NCI-H1436 treated with DMSO at 0.1 percent for 48 hours (cell line): ENCODE measurements around the gene LHX6.

Source experiments
- DNase-seq: peaks from one replicate; lab custom pipeline; 2025; lab: John Stamatoyannopoulos, UW

LHX6 gene

DNA sequence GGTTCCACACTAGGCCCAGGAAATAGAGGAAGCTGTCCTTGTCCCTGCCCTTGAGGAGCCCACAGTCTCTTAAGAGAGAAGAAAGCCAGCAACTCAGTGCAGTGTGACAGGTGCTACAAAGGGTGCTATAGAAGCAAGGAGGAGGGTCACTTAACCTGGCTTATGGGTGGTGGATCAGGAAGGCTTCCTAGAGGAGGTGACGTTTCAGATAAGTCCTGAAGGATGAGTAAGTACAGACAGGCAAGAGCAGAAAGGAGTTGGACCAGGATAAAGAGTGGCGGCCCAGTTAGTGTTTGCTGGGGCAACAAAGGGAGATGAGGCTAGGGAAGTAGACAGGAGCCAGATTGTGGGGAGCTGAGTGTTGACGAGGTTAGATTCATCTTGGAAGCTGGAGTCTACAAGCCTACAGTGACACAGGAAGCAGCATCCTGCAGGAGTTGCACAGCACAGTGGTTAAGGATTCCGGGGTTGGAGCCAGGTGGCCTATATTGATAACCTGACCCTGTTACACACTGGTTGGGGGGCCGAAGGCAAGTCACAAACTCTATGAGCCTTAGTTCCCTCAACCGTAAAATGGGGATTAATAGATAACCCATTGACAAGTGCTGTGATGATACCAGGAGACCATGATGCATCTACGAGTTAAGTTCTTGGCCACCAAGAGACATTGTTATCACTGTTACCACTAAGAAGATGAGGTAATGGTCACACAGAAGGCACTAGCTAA, 5.4 kb upstream of the LHX6 start:
- DNase-seq: no peak

DNA sequence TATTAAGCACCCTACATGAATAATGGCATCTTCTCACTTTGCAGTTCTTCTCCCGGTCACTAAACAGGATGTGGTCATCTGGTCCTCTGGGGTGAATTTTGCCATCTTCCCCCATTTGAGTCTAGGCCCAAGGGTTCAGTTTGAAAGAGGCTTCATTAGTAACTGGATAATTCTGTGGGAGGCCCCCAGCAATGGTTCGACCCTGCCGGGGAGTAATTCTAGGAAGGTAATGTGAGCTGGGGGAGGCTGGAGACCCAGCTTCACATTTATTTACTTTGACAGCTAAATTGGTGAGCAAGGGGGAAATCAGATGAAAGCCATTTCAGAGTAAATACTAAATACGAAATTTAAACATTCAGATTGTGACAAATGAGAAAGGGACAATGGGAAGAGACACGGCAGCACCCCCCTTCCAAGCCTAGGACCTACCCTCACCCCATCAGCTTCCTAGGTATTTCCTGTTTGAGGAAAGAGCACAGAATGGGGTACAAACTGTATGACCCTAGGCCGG, 4.1 kb upstream of the LHX6 start:
- no peak for DNase-seq

DNA sequence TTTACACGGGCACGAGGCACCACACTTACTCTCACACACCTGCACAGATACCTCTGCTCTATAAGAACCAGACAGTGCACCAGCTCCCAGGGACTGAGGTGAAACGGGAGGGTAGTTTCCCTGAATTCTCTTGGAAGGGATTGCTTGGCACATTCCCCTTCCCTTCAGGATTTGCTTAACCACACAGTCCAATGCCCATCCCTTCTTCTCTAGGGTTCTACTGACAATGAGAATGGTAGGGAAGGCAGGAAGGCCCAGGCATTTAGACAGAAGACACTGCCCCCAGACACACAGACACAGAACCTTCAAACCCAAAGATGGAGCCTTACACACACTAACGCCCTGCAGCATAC, 704 bp upstream of the LHX6 start:
- DNase-seq: no peak

- no peak for DNase-seq
Observed at GRCh38 chr9:122228191-122228567, 578 bp downstream of the LHX6 start.

DNA sequence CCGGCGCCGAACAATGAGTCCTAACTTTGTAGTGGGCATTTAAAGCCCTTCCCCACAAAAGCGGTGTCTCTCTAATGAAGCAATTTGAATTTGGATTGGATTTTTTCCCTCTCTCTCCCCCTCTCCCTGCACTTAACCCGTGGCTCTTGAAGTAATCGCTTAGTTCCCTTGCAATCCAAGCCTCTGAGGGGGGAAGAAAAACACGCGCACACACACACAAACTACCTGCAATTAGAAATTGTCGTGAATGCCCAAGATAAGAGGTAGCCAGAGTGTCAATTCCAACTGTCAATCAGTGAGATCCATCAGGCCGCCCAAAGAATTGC, 1.2 kb downstream of the LHX6 start:
- peak; percentile 47 for DNase-seq

DNA sequence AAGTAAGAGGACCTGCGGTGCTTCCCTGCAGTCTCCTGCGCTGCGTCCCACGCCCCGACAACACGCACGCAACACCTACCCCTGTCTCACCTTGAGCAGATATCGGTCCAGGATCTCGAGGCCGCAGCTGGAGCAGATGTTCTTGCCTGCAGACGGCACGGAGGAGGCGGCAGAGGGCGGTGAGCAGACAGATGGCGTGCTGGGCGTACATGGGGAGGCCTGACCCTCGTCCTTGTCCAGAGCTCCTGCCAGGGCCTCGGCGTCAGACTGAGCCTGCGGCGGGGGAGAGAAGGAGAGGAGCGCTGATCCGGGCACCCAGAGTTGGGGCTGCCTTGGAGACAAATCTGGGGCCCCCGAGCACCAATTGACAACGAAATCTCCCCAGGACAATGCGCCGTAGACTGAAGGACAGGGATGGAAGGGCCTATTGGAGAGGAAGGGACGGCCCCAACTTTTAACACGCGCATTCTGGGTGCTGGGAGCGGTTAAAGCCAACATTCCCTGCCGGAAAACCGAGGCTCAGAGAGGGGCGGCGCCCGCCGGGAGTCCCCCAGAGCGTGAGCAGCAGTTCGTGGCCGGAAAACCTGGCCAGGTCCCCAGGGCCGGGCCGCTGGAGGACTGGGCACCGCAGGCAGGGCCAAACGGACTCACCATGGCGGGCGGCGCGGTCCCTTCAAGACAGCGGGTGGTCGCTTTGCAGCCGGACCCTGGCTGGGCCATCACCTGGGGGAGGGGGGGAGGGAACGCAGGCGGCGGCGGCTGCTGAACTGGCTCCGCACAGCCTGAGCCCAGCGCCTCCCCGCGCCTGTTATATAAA, 1.8 kb downstream of the LHX6 start:
- DNase-seq: no peak

- no peak for DNase-seq
Observed at GRCh38 chr9:122226142-122226757, 2.5 kb downstream of the LHX6 start.

- DNase-seq: no peak
Observed at GRCh38 chr9:122225312-122226141, 3.2 kb downstream of the LHX6 start.

GRCh38 chr9:122223435-122223834, 5.3 kb downstream of the LHX6 start:
- no peak for DNase-seq

DNA sequence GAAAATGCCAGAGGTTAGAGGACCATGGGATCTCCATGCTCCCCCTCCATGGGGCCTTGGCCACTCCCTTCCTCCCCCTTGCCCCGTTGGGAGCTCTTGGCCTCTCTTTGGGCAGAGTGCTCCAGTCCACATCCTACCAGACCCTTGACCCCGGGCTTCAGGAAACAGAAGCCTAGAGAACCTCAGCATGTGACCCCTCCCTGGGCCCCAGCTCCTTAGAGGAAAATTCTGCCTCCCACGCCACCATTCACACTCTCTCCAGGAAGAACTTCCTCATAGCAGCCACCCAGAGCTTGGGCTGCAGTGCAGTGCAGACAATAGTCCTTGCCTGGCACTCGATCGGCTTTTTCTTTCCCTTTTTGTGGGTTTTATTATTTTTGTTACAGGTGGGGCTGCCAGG, 6.0 kb downstream of the LHX6 start:
- DNase-seq: no peak

DNA sequence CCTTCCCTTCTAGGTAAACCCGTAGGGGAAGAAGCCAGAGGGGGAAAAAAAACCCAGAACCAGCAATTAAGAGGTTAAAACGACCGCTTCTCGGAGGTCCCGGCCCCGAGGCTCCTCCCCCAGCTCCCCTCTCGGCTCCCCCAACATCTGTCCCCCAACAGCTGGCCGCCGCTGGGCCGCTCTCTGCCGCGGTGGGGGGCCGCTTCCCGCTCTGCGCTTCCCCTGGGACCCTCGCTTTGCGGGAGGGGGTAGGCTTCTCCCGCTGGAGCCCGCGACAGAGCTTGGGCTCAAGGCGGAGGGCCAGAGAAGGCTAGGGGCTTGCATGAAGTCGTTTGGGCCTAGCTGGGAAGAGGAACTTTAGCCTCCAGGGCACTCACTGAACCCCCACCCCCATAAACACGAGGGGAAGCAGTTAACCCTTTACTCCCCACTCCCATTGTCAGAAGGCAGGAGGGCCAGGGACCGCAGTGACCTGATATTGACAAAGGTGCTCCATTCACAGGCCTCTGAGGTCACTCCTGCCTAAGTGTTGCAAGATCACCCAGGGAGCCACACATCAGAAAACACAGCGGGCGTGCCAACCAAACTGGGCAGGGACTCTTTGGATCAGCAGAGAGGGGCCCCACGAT, 7.5 kb downstream of the LHX6 start:
- DNase-seq: no peak

- no peak for DNase-seq
Observed at GRCh38 chr9:122220673-122221182, 8.0 kb downstream of the LHX6 start.

- no peak for DNase-seq
Observed at GRCh38 chr9:122219856-122220672, 8.7 kb downstream of the LHX6 start.

- DNase-seq: no peak
Observed at GRCh38 chr9:122218935-122219855, 9.6 kb downstream of the LHX6 start.

GRCh38 chr9:122218071-122218934, 10.5 kb downstream of the LHX6 start:
- no peak for DNase-seq

DNA sequence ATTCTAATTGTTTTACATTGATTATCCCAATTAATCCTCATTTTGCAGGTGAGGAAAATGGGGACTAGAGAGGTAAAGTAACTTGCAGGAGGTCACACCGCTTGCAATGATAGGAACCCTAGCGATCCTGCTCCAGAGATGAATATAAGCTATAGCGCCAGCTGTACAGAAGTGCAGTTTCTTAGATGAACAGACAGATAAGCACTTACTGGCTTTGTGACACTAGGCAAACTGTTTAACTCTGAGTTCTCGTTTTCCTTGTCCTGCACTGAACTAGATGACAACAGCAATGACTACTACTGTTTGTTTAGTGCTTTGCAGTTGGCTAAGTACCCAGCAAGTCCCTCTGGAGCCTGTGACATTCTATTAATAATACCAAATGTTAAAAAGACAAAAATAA, 11.1 kb downstream of the LHX6 start:
- no peak for DNase-seq

- no peak for DNase-seq
Observed at GRCh38 chr9:122216798-122217418, 11.8 kb downstream of the LHX6 start.

DNA sequence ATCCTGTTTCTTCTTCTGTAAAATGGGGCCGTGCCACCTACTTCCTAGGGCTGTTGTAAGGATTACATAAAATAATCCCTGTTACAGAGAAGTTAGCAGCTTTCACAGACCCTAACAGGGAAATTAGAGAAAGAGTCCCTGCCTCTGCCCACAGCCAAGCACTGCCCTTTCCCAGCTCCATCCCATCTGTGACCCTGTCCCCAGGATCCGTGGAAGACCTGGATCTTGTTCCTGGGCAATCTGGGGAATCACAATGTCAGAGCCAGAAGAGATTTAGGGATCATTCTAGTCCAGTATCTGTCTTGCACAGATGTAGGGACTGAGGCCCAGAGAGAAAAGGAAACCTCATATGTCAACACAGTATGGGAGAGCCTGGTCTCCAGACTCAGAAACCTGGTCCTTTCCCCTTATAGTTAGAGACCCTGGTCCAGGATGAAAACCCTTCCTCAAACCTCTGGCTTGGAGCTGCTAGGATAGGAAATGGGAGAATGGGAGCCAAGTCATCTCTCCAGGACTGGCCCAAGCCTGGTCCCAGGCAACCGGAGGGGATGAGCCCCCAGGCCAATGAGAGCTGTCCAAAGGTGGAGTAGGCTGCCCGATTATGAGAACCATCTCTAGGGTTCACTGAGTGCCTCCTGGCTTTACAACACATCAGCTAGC, 12.5 kb downstream of the LHX6 start:
- no peak for DNase-seq
